Measurements from ENCODE around the gene SETBP1.

SETBP1 gene

DNA sequence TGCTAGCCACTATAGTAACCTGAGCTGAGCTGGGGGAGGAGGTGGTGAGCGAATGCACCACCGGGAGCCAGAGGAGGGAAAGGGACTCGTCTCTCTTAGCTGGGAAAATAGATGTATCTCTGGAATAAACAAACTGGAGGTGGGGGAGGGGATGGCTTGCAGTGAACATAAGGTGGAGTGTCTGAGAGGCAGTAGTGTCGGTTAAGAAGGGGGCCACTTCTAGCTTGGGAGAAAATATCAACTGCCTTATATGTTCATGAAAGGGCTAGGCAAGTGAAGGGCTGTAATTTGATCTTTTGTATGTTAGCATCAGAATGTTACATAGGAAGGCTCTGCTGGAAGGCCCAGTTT, 2.2 kb downstream of the SETBP1 start:
- DNase-seq (ENCODE audit: low spot score), result no peak
- in situ Hi-C loops (cut with MboI; ENCODE audit: low sequenced_read_pairs, unreplicated experiment), result loop anchor here (25.0 kb wide), 1 partner anchor 529 kb away; no protein-coding TSS in a partner anchor
- TF ChIP-seq, protein P1, sequence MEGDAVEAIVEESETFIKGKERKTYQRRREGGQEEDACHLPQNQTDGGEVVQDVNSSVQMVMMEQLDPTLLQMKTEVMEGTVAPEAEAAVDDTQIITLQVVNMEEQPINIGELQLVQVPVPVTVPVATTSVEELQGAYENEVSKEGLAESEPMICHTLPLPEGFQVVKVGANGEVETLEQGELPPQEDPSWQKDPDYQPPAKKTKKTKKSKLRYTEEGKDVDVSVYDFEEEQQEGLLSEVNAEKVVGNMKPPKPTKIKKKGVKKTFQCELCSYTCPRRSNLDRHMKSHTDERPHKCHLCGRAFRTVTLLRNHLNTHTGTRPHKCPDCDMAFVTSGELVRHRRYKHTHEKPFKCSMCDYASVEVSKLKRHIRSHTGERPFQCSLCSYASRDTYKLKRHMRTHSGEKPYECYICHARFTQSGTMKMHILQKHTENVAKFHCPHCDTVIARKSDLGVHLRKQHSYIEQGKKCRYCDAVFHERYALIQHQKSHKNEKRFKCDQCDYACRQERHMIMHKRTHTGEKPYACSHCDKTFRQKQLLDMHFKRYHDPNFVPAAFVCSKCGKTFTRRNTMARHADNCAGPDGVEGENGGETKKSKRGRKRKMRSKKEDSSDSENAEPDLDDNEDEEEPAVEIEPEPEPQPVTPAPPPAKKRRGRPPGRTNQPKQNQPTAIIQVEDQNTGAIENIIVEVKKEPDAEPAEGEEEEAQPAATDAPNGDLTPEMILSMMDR (IDR thresholded peaks at IDR 0.05; ENCODE audit: borderline replicate concordance, control extremely low read depth, extremely low read depth, insufficient read depth, missing control alignments), result no peak

DNA sequence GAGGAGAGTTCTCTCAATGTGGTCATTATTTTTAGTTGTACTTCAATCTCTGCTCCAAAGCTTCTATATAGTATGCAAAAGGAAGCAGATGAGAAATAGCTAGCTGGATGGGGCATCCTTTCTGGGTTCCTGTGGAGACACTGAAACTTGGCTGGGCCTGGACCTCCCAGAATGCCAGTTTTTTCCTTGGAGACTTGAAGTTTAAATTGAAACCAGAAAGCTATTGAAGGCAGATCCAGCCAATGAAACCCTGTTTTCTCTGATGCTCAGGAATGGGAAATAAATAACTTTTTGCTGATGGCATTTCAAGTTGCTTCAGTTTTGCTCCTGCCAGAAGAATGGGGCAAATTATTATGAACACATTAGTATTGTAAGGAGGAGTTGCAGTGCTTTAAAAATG, 2.9 kb downstream of the SETBP1 start:
- no peak for DNase-seq (ENCODE audit: low spot score)
- TF ChIP-seq, protein P1 (IDR thresholded peaks at IDR 0.05; ENCODE audit: borderline replicate concordance, control extremely low read depth, extremely low read depth, insufficient read depth, missing control alignments), result no peak
- in situ Hi-C loops (cut with MboI; ENCODE audit: low sequenced_read_pairs, unreplicated experiment), result loop anchor here (25.0 kb wide), 1 partner anchor 529 kb away; no protein-coding TSS in a partner anchor

DNA sequence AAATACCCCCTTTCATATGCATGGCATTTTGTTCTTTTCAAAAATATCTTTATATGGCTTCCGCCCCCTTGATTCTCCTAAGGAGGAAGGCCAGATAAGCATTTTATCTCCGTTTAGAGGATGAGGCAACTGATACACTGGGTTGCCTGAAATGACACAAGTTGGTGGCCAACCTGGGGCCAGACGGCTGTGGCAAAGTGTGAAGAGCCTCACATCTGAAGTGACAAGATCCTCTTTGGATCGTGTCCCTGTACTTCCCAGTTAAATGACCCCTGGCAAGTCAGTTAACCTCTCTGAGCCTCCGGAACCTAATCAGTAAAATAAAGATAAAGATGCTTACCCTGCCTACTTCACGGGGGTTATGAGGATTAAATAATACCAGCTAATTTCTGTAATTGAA, 4.6 kb downstream of the SETBP1 start:
- TF ChIP-seq, protein P1 (IDR thresholded peaks at IDR 0.05; ENCODE audit: borderline replicate concordance, control extremely low read depth, extremely low read depth, insufficient read depth, missing control alignments), result no peak
- no peak for DNase-seq (ENCODE audit: low spot score)
- in situ Hi-C loops (cut with MboI; ENCODE audit: low sequenced_read_pairs, unreplicated experiment), result loop anchor here (25.0 kb wide), 1 partner anchor 527 kb away; no protein-coding TSS in a partner anchor

DNA sequence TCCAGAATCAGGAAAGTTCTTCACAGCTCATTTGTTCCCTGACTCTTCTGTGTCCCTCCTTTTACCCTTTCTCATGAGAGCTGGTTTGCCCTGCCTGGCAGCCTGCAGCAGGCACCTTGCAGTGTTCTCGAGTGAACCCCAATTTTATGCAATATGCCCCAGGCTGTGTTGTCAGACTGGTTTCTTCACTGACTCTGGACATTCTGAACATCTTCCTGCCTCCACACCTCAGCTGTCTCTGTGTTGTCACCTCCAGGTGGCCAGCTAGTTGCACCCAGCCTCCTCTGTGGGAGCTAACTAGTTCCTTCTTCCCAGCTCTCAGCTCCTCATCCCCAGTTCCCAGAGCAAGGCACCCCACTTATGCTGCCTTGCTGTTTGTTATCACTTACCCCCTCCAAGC, 5.5 kb downstream of the SETBP1 start:
- TF ChIP-seq, protein P1 (IDR thresholded peaks at IDR 0.05; ENCODE audit: borderline replicate concordance, control extremely low read depth, extremely low read depth, insufficient read depth, missing control alignments), result no peak

DNA sequence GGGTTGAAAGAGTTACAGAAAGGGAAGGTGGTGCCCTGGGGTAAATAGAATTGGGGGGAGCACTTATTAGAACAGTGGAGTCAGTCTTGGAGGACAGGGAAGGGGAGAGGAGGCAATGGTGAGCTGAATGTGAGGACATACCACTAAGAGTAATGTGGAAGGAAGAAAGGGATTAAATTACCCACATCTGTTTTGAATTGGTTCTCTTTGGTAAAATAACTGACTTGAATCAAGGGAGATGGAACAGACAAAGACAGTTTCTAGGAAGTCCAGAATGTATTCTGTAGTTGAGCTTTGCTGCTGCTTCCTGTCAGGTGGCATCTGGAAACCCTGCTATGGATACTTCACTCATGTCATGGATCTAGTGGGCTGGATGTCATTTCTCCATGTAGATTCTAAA, 6.7 kb downstream of the SETBP1 start:
- in situ Hi-C loops (cut with MboI; ENCODE audit: low sequenced_read_pairs, unreplicated experiment), result loop anchor here (25.0 kb wide), 1 partner anchor 525 kb away; no protein-coding TSS in a partner anchor
- no peak for DNase-seq (ENCODE audit: low spot score)
- TF ChIP-seq, protein P1 (IDR thresholded peaks at IDR 0.05; ENCODE audit: borderline replicate concordance, control extremely low read depth, extremely low read depth, insufficient read depth, missing control alignments), result no peak

More for the DNA sequence above, 5.5 kb downstream of the SETBP1 start:
- DNase-seq (ENCODE audit: low spot score), result no peak
- in situ Hi-C loops (cut with MboI; ENCODE audit: low sequenced_read_pairs, unreplicated experiment), result loop anchor here (25.0 kb wide), 1 partner anchor 526 kb away; no protein-coding TSS in a partner anchor

DNA sequence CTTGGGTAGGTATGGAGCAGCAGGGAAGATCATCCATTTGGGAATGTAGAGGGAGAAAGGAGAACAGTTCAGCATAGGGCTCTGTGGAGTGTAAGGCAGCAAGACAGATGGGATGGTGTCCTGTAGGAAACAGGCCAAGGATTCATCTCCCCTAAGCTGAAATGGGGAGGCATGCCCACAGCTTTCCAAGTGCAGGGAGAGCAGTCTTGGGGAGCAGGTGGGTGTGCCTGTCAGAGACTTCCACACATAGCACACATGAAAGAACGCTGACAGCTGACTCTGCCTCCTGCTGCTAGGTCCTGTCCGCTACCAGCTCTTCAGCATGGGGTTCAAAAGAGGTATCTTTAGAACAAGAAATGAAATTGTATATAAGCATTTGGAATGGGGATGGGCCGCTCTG, 9.0 kb downstream of the SETBP1 start:
- TF ChIP-seq, protein P1 (IDR thresholded peaks at IDR 0.05; ENCODE audit: borderline replicate concordance, control extremely low read depth, extremely low read depth, insufficient read depth, missing control alignments), result no peak
- in situ Hi-C loops (cut with MboI; ENCODE audit: low sequenced_read_pairs, unreplicated experiment), result loop anchor here (25.0 kb wide), 1 partner anchor 523 kb away; no protein-coding TSS in a partner anchor
- DNase-seq (ENCODE audit: low spot score), result no peak

All from GM13976 (cell line).